ENCODE results near the gene NDUFA12.

NDUFA12 gene

GRCh38 chr12:95034750-95035149 is 31.3 kb upstream of the NDUFA12 start:
- Histone ChIP-seq H3K9ac (ENCODE audit: low read depth, low read length, poor library complexity, severe bottlenecking) (no peak overlapping the region), H3K36me3 (ENCODE audit: insufficient read depth, low read length) (peaks cover 56% of the 10 kb centered on the region; the same call in 1 of the 2 replicates), H3K9me3 (ENCODE audit: insufficient read depth, low read depth, low read length) (no peaks in the 10 kb centered on the region), H4K20me1 (ENCODE audit: insufficient read depth, low read length, poor library complexity, severe bottlenecking) (no peaks in the 10 kb centered on the region), H3F3A (ENCODE audit: low read depth) (no peaks in the 10 kb centered on the region), H3K4me3 (ENCODE audit: low read length, poor library complexity, severe bottlenecking) (no peak overlapping the region), H3K27me3 (ENCODE audit: insufficient read depth, low read length, poor library complexity, severe bottlenecking) (no peaks in the 10 kb centered on the region), H3K4me2 (ENCODE audit: low read depth, low read length, poor library complexity, severe bottlenecking) (no peak overlapping the region), H3K9me2 (replicated peaks; ENCODE audit: low read depth, low read length) (no peaks in the 10 kb centered on the region), H3K79me2 (ENCODE audit: insufficient read depth, low read length) (no peaks in the 10 kb centered on the region), H2AFZ (ENCODE audit: low read length) (no peak overlapping the region), H3K4me1 (ENCODE audit: insufficient read depth, low read length, poor library complexity, severe bottlenecking) (no peaks in the 10 kb centered on the region)
- TF ChIP-seq CTCF (conservative IDR thresholded peaks at IDR 0.05; ENCODE audit: low read length) (no peak), EZH2phosphoT487 (IDR thresholded peaks at IDR 0.05; ENCODE audit: borderline replicate concordance) (no peak)

GRCh38 chr12:95022477-95022876 is 19.0 kb upstream of the NDUFA12 start:
- Histone ChIP-seq H3K4me1 (ENCODE audit: insufficient read depth, low read length, poor library complexity, severe bottlenecking) (no peaks in the 10 kb centered on the region), H3K36me3 (ENCODE audit: insufficient read depth, low read length) (peaks cover 14% of the 10 kb centered on the region; the same call in 1 of the 2 replicates), H3F3A (ENCODE audit: low read depth) (no peaks in the 10 kb centered on the region), H3K9me3 (ENCODE audit: insufficient read depth, low read depth, low read length) (no peaks in the 10 kb centered on the region), H4K20me1 (ENCODE audit: insufficient read depth, low read length, poor library complexity, severe bottlenecking) (no peaks in the 10 kb centered on the region), H3K27me3 (ENCODE audit: insufficient read depth, low read length, poor library complexity, severe bottlenecking) (no peaks in the 10 kb centered on the region), H3K4me2 (ENCODE audit: low read depth, low read length, poor library complexity, severe bottlenecking) (no peak overlapping the region), H3K4me3 (ENCODE audit: low read length, poor library complexity, severe bottlenecking) (no peak overlapping the region), H3K9ac (ENCODE audit: low read depth, low read length, poor library complexity, severe bottlenecking) (no peak overlapping the region), H2AFZ (ENCODE audit: low read length) (no peak overlapping the region), H3K79me2 (ENCODE audit: insufficient read depth, low read length) (no peaks in the 10 kb centered on the region), H3K9me2 (replicated peaks; ENCODE audit: low read depth, low read length) (no peaks in the 10 kb centered on the region)
- TF ChIP-seq EZH2phosphoT487 (IDR thresholded peaks at IDR 0.05; ENCODE audit: borderline replicate concordance), result no peak

GRCh38 chr12:95017482-95017881 is 14.0 kb upstream of the NDUFA12 start:
- Histone ChIP-seq H3F3A (ENCODE audit: low read depth) (no peaks in the 10 kb centered on the region), H3K9me2 (replicated peaks; ENCODE audit: low read depth, low read length) (no peaks in the 10 kb centered on the region), H3K9me3 (ENCODE audit: insufficient read depth, low read depth, low read length) (no peaks in the 10 kb centered on the region), H4K20me1 (ENCODE audit: insufficient read depth, low read length, poor library complexity, severe bottlenecking) (no peaks in the 10 kb centered on the region), H3K79me2 (ENCODE audit: insufficient read depth, low read length) (no peaks in the 10 kb centered on the region), H3K4me2 (ENCODE audit: low read depth, low read length, poor library complexity, severe bottlenecking) (no peak overlapping the region), H3K4me3 (ENCODE audit: low read length, poor library complexity, severe bottlenecking) (no peak overlapping the region), H3K4me1 (ENCODE audit: insufficient read depth, low read length, poor library complexity, severe bottlenecking) (no peaks in the 10 kb centered on the region), H3K9ac (ENCODE audit: low read depth, low read length, poor library complexity, severe bottlenecking) (no peak overlapping the region), H2AFZ (ENCODE audit: low read length) (no peak overlapping the region), H3K36me3 (ENCODE audit: insufficient read depth, low read length) (no peaks in the 10 kb centered on the region), H3K27me3 (ENCODE audit: insufficient read depth, low read length, poor library complexity, severe bottlenecking) (no peaks in the 10 kb centered on the region)
- TF ChIP-seq CTCF (conservative IDR thresholded peaks at IDR 0.05; ENCODE audit: low read length) (no peak), EZH2phosphoT487 (IDR thresholded peaks at IDR 0.05; ENCODE audit: borderline replicate concordance) (no peak)

GRCh38 chr12:95016120-95016519 is 12.6 kb upstream of the NDUFA12 start:
- H3F3A ChIP-seq (ENCODE audit: low read depth), result no peaks in the 10 kb centered on the region
- H3K9ac ChIP-seq (ENCODE audit: low read depth, low read length, poor library complexity, severe bottlenecking), result no peak overlapping the region
- no peaks in the 10 kb centered on the region for H4K20me1 ChIP-seq (ENCODE audit: insufficient read depth, low read length, poor library complexity, severe bottlenecking)
- H3K9me2 ChIP-seq (replicated peaks; ENCODE audit: low read depth, low read length), result no peaks in the 10 kb centered on the region
- no peaks in the 10 kb centered on the region for H3K27me3 ChIP-seq (ENCODE audit: insufficient read depth, low read length, poor library complexity, severe bottlenecking)
- H3K36me3 ChIP-seq (ENCODE audit: insufficient read depth, low read length), result no peaks in the 10 kb centered on the region
- H3K9me3 ChIP-seq (ENCODE audit: insufficient read depth, low read depth, low read length), result no peaks in the 10 kb centered on the region
- TF ChIP-seq EZH2phosphoT487 (IDR thresholded peaks at IDR 0.05; ENCODE audit: borderline replicate concordance), result no peak
- TF ChIP-seq CTCF (conservative IDR thresholded peaks at IDR 0.05; ENCODE audit: low read length), result no peak
- H2AFZ ChIP-seq (ENCODE audit: low read length), result no peak overlapping the region
- no peaks in the 10 kb centered on the region for H3K4me1 ChIP-seq (ENCODE audit: insufficient read depth, low read length, poor library complexity, severe bottlenecking)
- no peak overlapping the region for H3K4me3 ChIP-seq (ENCODE audit: low read length, poor library complexity, severe bottlenecking)
- H3K79me2 ChIP-seq (ENCODE audit: insufficient read depth, low read length), result no peaks in the 10 kb centered on the region
- H3K4me2 ChIP-seq (ENCODE audit: low read depth, low read length, poor library complexity, severe bottlenecking), result no peak overlapping the region
